Breast epithelium (tissue), 4 donors: ENCODE data around the gene AGAP3. TPM values are rescaled to one million over a fixed set of nuclear protein-coding genes. Genes with fewer than 3 reads are reported as not detected.

Experiments
- DNase-seq, 2 donors: peaks; one replicate each; pipeline ENCODE4 v3.0.0-alpha.2; 2019; ENCODE audit warnings: low spot score in 2 of 2
- H3K27ac ChIP-seq, 2 donors: fragments of 200-600 bp; sonication (generic) in 1 of 2; one replicate each; pipeline ENCODE4 v1.5.1; 2016 to 2019; ENCODE audit warnings: mild to moderate bottlenecking in 1 of 2
- H3K27me3 ChIP-seq, 2 donors: fragments of 200-600 bp; sonication (generic) in 1 of 2; one replicate each; pipeline versions ENCODE4 v1.5.1 to v1.6.0; 2017 to 2019; ENCODE audit warnings: control low read depth in 1 of 2, mild to moderate bottlenecking in 1 of 2
- H3K36me3 ChIP-seq: fragments of 200-600 bp; one replicate; pipeline ENCODE4 v1.5.1; 2019
- H3K4me1 ChIP-seq, 2 donors: fragments of 200-600 bp; sonication (generic); one replicate each; pipeline ENCODE4 v1.5.1; 2016 to 2019; ENCODE audit warnings: control low read depth in 1 of 2
- H3K4me3 ChIP-seq, 3 donors: fragments of 200-600 bp; sonication (generic); 1 replicate in 2 of 3; 2 replicates in 1 of 3; pipeline ENCODE4 v1.5.1; 2016 to 2019; ENCODE audit warnings: mild to moderate bottlenecking in 3 of 3, moderate library complexity in 2 of 3
- H3K9me3 ChIP-seq, 2 donors: fragments of 200-600 bp; sonication (generic) in 1 of 2; one replicate each; pipeline ENCODE4 v1.5.1; 2016 to 2019; ENCODE audit warnings: control low read depth in 1 of 2
- CTCF ChIP-seq, 3 donors: fragments of 450-650 bp; IDR thresholded peaks; one replicate each; pipeline ENCODE4 v1.5.1; 2016 to 2017; ENCODE audit warnings: antibody characterized with exemption in 3 of 3, mild to moderate bottlenecking in 3 of 3, moderate library complexity in 3 of 3
- POLR2A ChIP-seq: fragments of 450-650 bp; IDR thresholded peaks from one replicate; pipeline ENCODE4 v1.6.1; 2016; ENCODE audit warnings: antibody characterized with exemption, mild to moderate bottlenecking, moderate library complexity
- POLR2AphosphoS5 ChIP-seq, 3 donors: sonication (generic); formaldehyde crosslinking; IDR thresholded peaks; one replicate each; pipeline ENCODE4 v1.6.1; 2017; ENCODE audit warnings: antibody characterized with exemption in 3 of 3
- intact Hi-C: fragments of 100-400 bp; cut with DNase I; formaldehyde crosslinking; loops from one replicate; pipeline ENCODE4 v1.15.1; 2023; ENCODE audit warnings: low total_unique reads
- total RNA-seq, 3 donors: library from RNA; depleted of rRNA; stranded (reverse); fragments of >200 nt; gene quantifications; one replicate each; pipeline ENCODE4 v1.1.0, GENCODE V29; 2016

Gene AGAP3
- total RNA-seq, 3 donors from 2014 or later = 47.2 to 58.1 (median 55.1) TPM

GRCh38 chr7:151124481-151124880 lies 38.2 kb downstream of the AGAP3 start:
- H3K9me3 ChIP-seq = no peaks in the 10 kb centered on the region
- intact Hi-C loops = no loop called here
- H3K4me3 ChIP-seq = no peak overlapping the region
- H3K4me1 ChIP-seq = peaks cover 0 to 5% of the 10 kb centered on the region in 2 donors
- no peak overlapping the region for H3K27ac ChIP-seq
- H3K27me3 ChIP-seq = no peaks in the 10 kb centered on the region
- no peaks in the 10 kb centered on the region for H3K36me3 ChIP-seq
- no peak for DNase-seq
- TF ChIP-seq CTCF (IDR thresholded peaks at IDR 0.05) (no peak), POLR2A (no peak), POLR2AphosphoS5 (IDR thresholded peaks at IDR 0.05) (no peak)

- Histone ChIP-seq H3K4me3 (peak overlapping the region in 2 of 3 donors; percentile 35 to 61), H3K27ac (peak overlapping the region in 1 of 2 donors; percentile 3)
- intact Hi-C loops = no loop called here
Observed at GRCh38 chr7:151124899-151125399, 38.7 kb downstream of the AGAP3 start.

GRCh38 chr7:151125470-151125845 lies 39.2 kb downstream of the AGAP3 start:
- TF ChIP-seq POLR2AphosphoS5 (IDR thresholded peaks at IDR 0.05) (no peak), CTCF (IDR thresholded peaks at IDR 0.05) (no peak), POLR2A (no peak)
- H3K27ac ChIP-seq = peak overlapping the region in 1 of 2 donors; percentile 3
- H3K36me3 ChIP-seq = no peaks in the 10 kb centered on the region
- peak overlapping the region; percentile 35 to 61 (median 39) for H3K4me3 ChIP-seq
- peaks cover 0 to 5% of the 10 kb centered on the region in 2 donors for H3K4me1 ChIP-seq
- H3K27me3 ChIP-seq = no peaks in the 10 kb centered on the region
- H3K9me3 ChIP-seq = no peaks in the 10 kb centered on the region
- intact Hi-C loops = no loop called here
- no peak for DNase-seq

More at GRCh38 chr7:151124899-151125399, 38.7 kb downstream of the AGAP3 start:
- Histone ChIP-seq H3K27me3 (no peaks in the 10 kb centered on the region), H3K4me1 (peaks cover 0 to 5% of the 10 kb centered on the region in 2 donors), H3K9me3 (no peaks in the 10 kb centered on the region), H3K36me3 (no peaks in the 10 kb centered on the region)
- no peak for DNase-seq
- TF ChIP-seq POLR2AphosphoS5 (IDR thresholded peaks at IDR 0.05) (no peak), CTCF (IDR thresholded peaks at IDR 0.05) (no peak), POLR2A (no peak)

GRCh38 chr7:151125846-151126481 lies 39.7 kb downstream of the AGAP3 start:
- no peak overlapping the region for H3K27ac ChIP-seq
- intact Hi-C loops = no loop called here

More at GRCh38 chr7:151125846-151126481, 39.7 kb downstream of the AGAP3 start:
- TF ChIP-seq POLR2AphosphoS5 (IDR thresholded peaks at IDR 0.05) = no peak
- no peak for TF ChIP-seq POLR2A
- TF ChIP-seq CTCF (IDR thresholded peaks at IDR 0.05) = no peak
- peaks cover 0 to 5% of the 10 kb centered on the region in 2 donors for H3K4me1 ChIP-seq
- no peaks in the 10 kb centered on the region for H3K9me3 ChIP-seq
- H3K4me3 ChIP-seq = peak overlapping the region; percentile 35 to 61 (median 39)
- no peaks in the 10 kb centered on the region for H3K36me3 ChIP-seq
- no peak for DNase-seq
- H3K27me3 ChIP-seq = no peaks in the 10 kb centered on the region
